ENCODE data around the gene PSMD4.

DNA sequence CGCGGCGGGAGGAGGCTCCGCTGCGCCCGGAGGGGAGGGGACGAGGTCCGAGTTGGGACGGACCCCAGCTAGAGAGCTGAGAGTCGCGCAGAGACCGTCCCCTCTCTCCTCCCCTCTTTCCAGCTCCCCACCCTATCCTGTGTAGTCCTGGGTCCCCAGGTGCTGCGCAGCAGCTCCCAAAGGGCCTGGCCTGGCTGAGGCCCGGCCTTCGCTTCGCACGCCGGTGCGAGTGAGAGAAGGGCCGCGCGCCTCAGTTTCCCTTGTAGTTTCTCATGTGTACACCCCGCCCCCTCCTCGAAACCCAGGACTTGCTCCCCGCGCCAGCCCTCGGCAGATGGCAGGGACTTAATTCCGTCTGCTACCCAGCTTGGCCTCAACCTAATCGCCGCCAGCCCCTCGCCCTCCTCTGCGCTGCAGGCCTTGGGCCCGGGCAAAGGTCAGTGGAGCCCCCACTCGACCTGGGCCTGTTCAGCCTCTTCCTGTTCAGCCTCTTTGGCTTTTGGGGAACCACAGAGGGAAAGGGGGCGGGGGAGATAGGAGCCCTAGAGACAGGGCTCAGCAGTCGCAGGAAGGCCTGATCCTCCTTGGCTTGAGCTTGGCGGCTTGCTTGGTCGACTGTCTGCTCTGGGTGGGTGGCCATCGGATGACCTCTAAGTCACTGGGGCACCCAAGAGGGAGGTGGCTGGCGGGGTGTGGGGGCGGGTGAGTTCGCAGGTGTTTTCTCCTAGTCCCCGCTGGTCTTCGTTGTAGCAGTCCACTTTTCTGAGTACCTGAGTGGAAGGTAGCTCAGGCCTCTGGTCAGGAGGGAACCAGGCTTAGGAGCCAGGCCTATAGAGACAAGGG lies 28.6 kb downstream of the PSMD4 start:
- TF ChIP-seq ISL1 (CRISPR knock-in tag; IDR thresholded peaks at IDR 0.05): no peak
- TF ChIP-seq ZNF565 (CRISPR knock-in tag; conservative IDR thresholded peaks at IDR 0.05; ENCODE audit: low read depth): no peak
- no peak for TF ChIP-seq ARNTL (CRISPR knock-in tag; IDR thresholded peaks at IDR 0.05; ENCODE audit: borderline replicate concordance, low read depth)
- TF ChIP-seq, protein P1, sequence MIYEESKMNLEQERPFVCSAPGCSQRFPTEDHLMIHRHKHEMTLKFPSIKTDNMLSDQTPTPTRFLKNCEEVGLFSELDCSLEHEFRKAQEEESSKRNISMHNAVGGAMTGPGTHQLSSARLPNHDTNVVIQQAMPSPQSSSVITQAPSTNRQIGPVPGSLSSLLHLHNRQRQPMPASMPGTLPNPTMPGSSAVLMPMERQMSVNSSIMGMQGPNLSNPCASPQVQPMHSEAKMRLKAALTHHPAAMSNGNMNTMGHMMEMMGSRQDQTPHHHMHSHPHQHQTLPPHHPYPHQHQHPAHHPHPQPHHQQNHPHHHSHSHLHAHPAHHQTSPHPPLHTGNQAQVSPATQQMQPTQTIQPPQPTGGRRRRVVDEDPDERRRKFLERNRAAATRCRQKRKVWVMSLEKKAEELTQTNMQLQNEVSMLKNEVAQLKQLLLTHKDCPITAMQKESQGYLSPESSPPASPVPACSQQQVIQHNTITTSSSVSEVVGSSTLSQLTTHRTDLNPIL (CRISPR knock-in tag; IDR thresholded peaks at IDR 0.05; ENCODE audit: low read depth): no peak
- no peak for TF ChIP-seq ESRRG (CRISPR knock-in tag; IDR thresholded peaks at IDR 0.05)
- TF ChIP-seq, protein P2, sequence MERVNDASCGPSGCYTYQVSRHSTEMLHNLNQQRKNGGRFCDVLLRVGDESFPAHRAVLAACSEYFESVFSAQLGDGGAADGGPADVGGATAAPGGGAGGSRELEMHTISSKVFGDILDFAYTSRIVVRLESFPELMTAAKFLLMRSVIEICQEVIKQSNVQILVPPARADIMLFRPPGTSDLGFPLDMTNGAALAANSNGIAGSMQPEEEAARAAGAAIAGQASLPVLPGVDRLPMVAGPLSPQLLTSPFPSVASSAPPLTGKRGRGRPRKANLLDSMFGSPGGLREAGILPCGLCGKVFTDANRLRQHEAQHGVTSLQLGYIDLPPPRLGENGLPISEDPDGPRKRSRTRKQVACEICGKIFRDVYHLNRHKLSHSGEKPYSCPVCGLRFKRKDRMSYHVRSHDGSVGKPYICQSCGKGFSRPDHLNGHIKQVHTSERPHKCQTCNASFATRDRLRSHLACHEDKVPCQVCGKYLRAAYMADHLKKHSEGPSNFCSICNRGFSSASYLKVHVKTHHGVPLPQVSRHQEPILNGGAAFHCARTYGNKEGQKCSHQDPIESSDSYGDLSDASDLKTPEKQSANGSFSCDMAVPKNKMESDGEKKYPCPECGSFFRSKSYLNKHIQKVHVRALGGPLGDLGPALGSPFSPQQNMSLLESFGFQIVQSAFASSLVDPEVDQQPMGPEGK (CRISPR knock-in tag; IDR thresholded peaks at IDR 0.05; ENCODE audit: borderline replicate concordance): no peak
- TF ChIP-seq, protein P3, sequence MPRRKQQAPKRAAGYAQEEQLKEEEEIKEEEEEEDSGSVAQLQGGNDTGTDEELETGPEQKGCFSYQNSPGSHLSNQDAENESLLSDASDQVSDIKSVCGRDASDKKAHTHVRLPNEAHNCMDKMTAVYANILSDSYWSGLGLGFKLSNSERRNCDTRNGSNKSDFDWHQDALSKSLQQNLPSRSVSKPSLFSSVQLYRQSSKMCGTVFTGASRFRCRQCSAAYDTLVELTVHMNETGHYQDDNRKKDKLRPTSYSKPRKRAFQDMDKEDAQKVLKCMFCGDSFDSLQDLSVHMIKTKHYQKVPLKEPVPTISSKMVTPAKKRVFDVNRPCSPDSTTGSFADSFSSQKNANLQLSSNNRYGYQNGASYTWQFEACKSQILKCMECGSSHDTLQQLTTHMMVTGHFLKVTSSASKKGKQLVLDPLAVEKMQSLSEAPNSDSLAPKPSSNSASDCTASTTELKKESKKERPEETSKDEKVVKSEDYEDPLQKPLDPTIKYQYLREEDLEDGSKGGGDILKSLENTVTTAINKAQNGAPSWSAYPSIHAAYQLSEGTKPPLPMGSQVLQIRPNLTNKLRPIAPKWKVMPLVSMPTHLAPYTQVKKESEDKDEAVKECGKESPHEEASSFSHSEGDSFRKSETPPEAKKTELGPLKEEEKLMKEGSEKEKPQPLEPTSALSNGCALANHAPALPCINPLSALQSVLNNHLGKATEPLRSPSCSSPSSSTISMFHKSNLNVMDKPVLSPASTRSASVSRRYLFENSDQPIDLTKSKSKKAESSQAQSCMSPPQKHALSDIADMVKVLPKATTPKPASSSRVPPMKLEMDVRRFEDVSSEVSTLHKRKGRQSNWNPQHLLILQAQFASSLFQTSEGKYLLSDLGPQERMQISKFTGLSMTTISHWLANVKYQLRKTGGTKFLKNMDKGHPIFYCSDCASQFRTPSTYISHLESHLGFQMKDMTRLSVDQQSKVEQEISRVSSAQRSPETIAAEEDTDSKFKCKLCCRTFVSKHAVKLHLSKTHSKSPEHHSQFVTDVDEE (CRISPR knock-in tag; IDR thresholded peaks at IDR 0.05): no peak
- no peak for TF ChIP-seq GLIS3 (CRISPR knock-in tag; IDR thresholded peaks at IDR 0.05)
- TF ChIP-seq CSDC2 (CRISPR knock-in tag; IDR thresholded peaks at IDR 0.05): no peak
- no peak for TF ChIP-seq PPARA (CRISPR knock-in tag; IDR thresholded peaks at IDR 0.05; ENCODE audit: borderline replicate concordance)
- TF ChIP-seq ZFP30 (CRISPR knock-in tag; IDR thresholded peaks at IDR 0.05): no peak
- TF ChIP-seq ZNF8 (CRISPR knock-in tag; IDR thresholded peaks at IDR 0.05): no peak
- no peak for TF ChIP-seq TCF4 (CRISPR knock-in tag; IDR thresholded peaks at IDR 0.05; ENCODE audit: borderline replicate concordance)

All from SK-N-SH treated with all-trans-retinoic acid at 6 μM for 48 hours (cell line).